ENCODE results near the gene EYS. TPM values are rescaled to one million over a fixed set of nuclear protein-coding genes. Genes with fewer than 3 reads are reported as not detected.

Gene EYS
- total and polyA plus RNA-seq, 9 of the 15 experiments (the other 6 are each of a cell fraction or from before 2014, with no cell fraction given): 0.03 to 0.36 (median 0.10) TPM; not detected in 2

DNA sequence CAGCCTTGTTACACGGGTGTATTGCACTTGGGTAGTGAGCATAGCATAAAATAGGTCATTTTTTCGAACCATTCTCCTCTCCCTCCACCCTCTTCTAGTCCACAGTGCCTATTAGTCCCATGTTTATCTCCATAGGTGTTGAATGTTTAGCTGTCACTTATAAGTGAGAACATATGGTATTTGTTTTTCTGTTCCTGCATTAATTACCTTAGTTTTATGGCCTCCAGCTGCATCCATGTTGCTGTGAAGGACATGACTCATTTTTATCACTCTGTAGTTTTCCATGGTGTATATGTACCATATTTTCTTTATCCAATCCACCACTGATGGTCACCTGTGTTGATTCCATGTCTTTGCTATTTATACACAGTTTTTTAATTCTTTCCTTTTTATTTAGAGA is 889.5 kb downstream of the EYS start:
- WGBS (ENCODE audit: insufficient coverage, low coverage, missing lambda C conversion rate): 6% methylated on average over 2 of the region's 2 CpGs
- H3K9me3 ChIP-seq (replicated peaks; ENCODE audit: control insufficient read depth, insufficient read depth, low read depth, low read length): 0 out of 2 replicates have a peak, but pooled peaks cover 1% of the 10 kb centered on the region
- in situ Hi-C loops (cut with MboI): no loop called here
- CTCF ChIA-PET (ENCODE audit: low intra/inter-chr PET ratio): no interaction called here
- BruUV-seq (replicated peaks): no TSS peak
- no peaks in the 10 kb centered on the region for H3K9me1 ChIP-seq (ENCODE audit: control insufficient read depth, insufficient read depth, low read length)
- no peaks in the 10 kb centered on the region for H3K79me2 ChIP-seq (ENCODE audit: control insufficient read depth, insufficient read depth, low read length)
- no peak for FAIRE-seq
- no peaks in the 10 kb centered on the region for H3K27me3 ChIP-seq (ENCODE audit: control insufficient read depth in 2 of 2, insufficient read depth in 2 of 2, low read length in 2 of 2)
- no peak overlapping the region for H2AFZ ChIP-seq (ENCODE audit: low read depth, low read length)
- no peak overlapping the region for H3K4me2 ChIP-seq (ENCODE audit: insufficient read depth, low read length)
- H3K36me3 ChIP-seq (ENCODE audit: control insufficient read depth, insufficient read depth, low read length): no peaks in the 10 kb centered on the region
- H3K9ac ChIP-seq (ENCODE audit: insufficient read depth in 1 of 2, low read depth in 2 of 2, low read length in 2 of 2): no peak overlapping the region
- no peak overlapping the region for H3K4me3 ChIP-seq
- no peak for DNase-seq (ENCODE audit: extremely low read depth in 1 of 4, low spot score in 3 of 4)
- H3K4me1 ChIP-seq (replicated peaks in 1 of 2; ENCODE audit: control insufficient read depth in 2 of 2, insufficient read depth in 2 of 2, low read length in 2 of 2): no peaks in the 10 kb centered on the region
- H3K27ac ChIP-seq (ENCODE audit: extremely low read depth, low read depth, low read length): no peak overlapping the region
- ATAC-seq: no peak
- POLR2A ChIA-PET: no interaction called here
- no peaks in the 10 kb centered on the region for H4K20me1 ChIP-seq (replicated peaks; ENCODE audit: control insufficient read depth, insufficient read depth, low read length)
- intact Hi-C loops (cut with micrococcal nuclease): no loop called here
- no peak for TF ChIP-seq U2AF2 (optimal IDR thresholded peaks at IDR 0.05; ENCODE audit: low read depth, low read length)
- TF ChIP-seq TAF7 (tag; IDR thresholded peaks at IDR 0.05): no peak
- TF ChIP-seq ZNF785 (CRISPR knock-in tag; IDR thresholded peaks at IDR 0.05): no peak
- no peak for TF ChIP-seq ARID2 (IDR thresholded peaks at IDR 0.05)
- TF ChIP-seq ZSCAN29 (IDR thresholded peaks at IDR 0.05): no peak
- no peak for TF ChIP-seq ZNF175 (CRISPR knock-in tag; IDR thresholded peaks at IDR 0.05; ENCODE audit: low read depth)
- no peak for TF ChIP-seq MCM7 (IDR thresholded peaks at IDR 0.05)
- no peak for TF ChIP-seq ZNF507 (tag; conservative IDR thresholded peaks at IDR 0.05)
- TF ChIP-seq, protein P1, sequence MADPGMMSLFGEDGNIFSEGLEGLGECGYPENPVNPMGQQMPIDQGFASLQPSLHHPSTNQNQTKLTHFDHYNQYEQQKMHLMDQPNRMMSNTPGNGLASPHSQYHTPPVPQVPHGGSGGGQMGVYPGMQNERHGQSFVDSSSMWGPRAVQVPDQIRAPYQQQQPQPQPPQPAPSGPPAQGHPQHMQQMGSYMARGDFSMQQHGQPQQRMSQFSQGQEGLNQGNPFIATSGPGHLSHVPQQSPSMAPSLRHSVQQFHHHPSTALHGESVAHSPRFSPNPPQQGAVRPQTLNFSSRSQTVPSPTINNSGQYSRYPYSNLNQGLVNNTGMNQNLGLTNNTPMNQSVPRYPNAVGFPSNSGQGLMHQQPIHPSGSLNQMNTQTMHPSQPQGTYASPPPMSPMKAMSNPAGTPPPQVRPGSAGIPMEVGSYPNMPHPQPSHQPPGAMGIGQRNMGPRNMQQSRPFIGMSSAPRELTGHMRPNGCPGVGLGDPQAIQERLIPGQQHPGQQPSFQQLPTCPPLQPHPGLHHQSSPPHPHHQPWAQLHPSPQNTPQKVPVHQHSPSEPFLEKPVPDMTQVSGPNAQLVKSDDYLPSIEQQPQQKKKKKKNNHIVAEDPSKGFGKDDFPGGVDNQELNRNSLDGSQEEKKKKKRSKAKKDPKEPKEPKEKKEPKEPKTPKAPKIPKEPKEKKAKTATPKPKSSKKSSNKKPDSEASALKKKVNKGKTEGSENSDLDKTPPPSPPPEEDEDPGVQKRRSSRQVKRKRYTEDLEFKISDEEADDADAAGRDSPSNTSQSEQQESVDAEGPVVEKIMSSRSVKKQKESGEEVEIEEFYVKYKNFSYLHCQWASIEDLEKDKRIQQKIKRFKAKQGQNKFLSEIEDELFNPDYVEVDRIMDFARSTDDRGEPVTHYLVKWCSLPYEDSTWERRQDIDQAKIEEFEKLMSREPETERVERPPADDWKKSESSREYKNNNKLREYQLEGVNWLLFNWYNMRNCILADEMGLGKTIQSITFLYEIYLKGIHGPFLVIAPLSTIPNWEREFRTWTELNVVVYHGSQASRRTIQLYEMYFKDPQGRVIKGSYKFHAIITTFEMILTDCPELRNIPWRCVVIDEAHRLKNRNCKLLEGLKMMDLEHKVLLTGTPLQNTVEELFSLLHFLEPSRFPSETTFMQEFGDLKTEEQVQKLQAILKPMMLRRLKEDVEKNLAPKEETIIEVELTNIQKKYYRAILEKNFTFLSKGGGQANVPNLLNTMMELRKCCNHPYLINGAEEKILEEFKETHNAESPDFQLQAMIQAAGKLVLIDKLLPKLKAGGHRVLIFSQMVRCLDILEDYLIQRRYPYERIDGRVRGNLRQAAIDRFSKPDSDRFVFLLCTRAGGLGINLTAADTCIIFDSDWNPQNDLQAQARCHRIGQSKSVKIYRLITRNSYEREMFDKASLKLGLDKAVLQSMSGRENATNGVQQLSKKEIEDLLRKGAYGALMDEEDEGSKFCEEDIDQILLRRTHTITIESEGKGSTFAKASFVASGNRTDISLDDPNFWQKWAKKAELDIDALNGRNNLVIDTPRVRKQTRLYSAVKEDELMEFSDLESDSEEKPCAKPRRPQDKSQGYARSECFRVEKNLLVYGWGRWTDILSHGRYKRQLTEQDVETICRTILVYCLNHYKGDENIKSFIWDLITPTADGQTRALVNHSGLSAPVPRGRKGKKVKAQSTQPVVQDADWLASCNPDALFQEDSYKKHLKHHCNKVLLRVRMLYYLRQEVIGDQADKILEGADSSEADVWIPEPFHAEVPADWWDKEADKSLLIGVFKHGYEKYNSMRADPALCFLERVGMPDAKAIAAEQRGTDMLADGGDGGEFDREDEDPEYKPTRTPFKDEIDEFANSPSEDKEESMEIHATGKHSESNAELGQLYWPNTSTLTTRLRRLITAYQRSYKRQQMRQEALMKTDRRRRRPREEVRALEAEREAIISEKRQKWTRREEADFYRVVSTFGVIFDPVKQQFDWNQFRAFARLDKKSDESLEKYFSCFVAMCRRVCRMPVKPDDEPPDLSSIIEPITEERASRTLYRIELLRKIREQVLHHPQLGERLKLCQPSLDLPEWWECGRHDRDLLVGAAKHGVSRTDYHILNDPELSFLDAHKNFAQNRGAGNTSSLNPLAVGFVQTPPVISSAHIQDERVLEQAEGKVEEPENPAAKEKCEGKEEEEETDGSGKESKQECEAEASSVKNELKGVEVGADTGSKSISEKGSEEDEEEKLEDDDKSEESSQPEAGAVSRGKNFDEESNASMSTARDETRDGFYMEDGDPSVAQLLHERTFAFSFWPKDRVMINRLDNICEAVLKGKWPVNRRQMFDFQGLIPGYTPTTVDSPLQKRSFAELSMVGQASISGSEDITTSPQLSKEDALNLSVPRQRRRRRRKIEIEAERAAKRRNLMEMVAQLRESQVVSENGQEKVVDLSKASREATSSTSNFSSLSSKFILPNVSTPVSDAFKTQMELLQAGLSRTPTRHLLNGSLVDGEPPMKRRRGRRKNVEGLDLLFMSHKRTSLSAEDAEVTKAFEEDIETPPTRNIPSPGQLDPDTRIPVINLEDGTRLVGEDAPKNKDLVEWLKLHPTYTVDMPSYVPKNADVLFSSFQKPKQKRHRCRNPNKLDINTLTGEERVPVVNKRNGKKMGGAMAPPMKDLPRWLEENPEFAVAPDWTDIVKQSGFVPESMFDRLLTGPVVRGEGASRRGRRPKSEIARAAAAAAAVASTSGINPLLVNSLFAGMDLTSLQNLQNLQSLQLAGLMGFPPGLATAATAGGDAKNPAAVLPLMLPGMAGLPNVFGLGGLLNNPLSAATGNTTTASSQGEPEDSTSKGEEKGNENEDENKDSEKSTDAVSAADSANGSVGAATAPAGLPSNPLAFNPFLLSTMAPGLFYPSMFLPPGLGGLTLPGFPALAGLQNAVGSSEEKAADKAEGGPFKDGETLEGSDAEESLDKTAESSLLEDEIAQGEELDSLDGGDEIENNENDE (IDR thresholded peaks at IDR 0.05; ENCODE audit: low read depth, low read length): no peak
- no peak for TF ChIP-seq BCL6 (CRISPR knock-in tag; IDR thresholded peaks at IDR 0.05)
- no peak for TF ChIP-seq EHMT2 (IDR thresholded peaks at IDR 0.05)
- TF ChIP-seq ZNF217 (CRISPR knock-in tag; IDR thresholded peaks at IDR 0.05): no peak
- TF ChIP-seq ZNF766 (CRISPR knock-in tag; conservative IDR thresholded peaks at IDR 0.05): no peak
- TF ChIP-seq, protein P2, sequence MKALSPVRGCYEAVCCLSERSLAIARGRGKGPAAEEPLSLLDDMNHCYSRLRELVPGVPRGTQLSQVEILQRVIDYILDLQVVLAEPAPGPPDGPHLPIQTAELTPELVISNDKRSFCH (CRISPR knock-in tag; IDR thresholded peaks at IDR 0.05): no peak
- TF ChIP-seq, protein P2 (tag; IDR thresholded peaks at IDR 0.05): no peak
